ENCODE data around the gene CCAR1.
A peak's percentile ranks its signal among the peaks of the same experiment; 100 is the strongest.
"Not testable (repeated sequence)": the region's sequence is repeated elsewhere in the genome, so short reads cannot be mapped to it uniquely, and the experiment has no call there.

The CCAR1 gene

GRCh38 chr10:68720793-68721672 lies at the start of gene CCAR1:
Gene CCAR1 (plus strand): TSS chr10:68721239. CDS start chr10:68722505, 1,266 bp downstream.
- peak; percentile 97 for DNase-seq

- no peak for DNase-seq
Observed at GRCh38 chr10:68684413-68684812, 36.6 kb upstream of the CCAR1 start.

GRCh38 chr10:68696018-68696417 lies 25.0 kb upstream of the CCAR1 start:
- DNase-seq = no peak

GRCh38 chr10:68697106-68697505 lies 23.9 kb upstream of the CCAR1 start:
- DNase-seq = no peak

- no peak for DNase-seq
Observed at GRCh38 chr10:68700197-68700596, 20.8 kb upstream of the CCAR1 start.

GRCh38 chr10:68705548-68705947 lies 15.5 kb upstream of the CCAR1 start:
- DNase-seq = no peak

GRCh38 chr10:68708987-68709386 lies 12.1 kb upstream of the CCAR1 start:
- DNase-seq = not testable (repeated sequence)

- DNase-seq = not testable (repeated sequence)
Observed at GRCh38 chr10:68713065-68713464, 8.0 kb upstream of the CCAR1 start.

GRCh38 chr10:68717435-68717834 lies 3.6 kb upstream of the CCAR1 start:
- DNase-seq = no peak

- DNase-seq = no peak
Observed at GRCh38 chr10:68721673-68722335, 765 bp downstream of the CCAR1 start.

- DNase-seq = no peak
Observed at GRCh38 chr10:68725016-68725415, 4.0 kb downstream of the CCAR1 start.

GRCh38 chr10:68727146-68727545 lies 6.1 kb downstream of the CCAR1 start:
- DNase-seq = peak; percentile 11

GRCh38 chr10:68732651-68733050 lies 11.6 kb downstream of the CCAR1 start:
- DNase-seq = no peak

GRCh38 chr10:68734349-68734748 lies 13.3 kb downstream of the CCAR1 start:
- DNase-seq = no peak

GRCh38 chr10:68735119-68735518 lies 14.1 kb downstream of the CCAR1 start:
- no peak for DNase-seq

GRCh38 chr10:68735739-68736138 lies 14.7 kb downstream of the CCAR1 start:
- not testable (repeated sequence) for DNase-seq

GRCh38 chr10:68740676-68741075 lies 19.6 kb downstream of the CCAR1 start:
- not testable (repeated sequence) for DNase-seq

GRCh38 chr10:68742397-68742796 lies 21.4 kb downstream of the CCAR1 start:
- no peak for DNase-seq

- no peak for DNase-seq
Observed at GRCh38 chr10:68752711-68753350, 31.8 kb downstream of the CCAR1 start.

GRCh38 chr10:68756246-68756645 lies 35.2 kb downstream of the CCAR1 start:
- no peak for DNase-seq

GRCh38 chr10:68756766-68757165 lies 35.7 kb downstream of the CCAR1 start:
- no peak for DNase-seq

- DNase-seq = no peak
Observed at GRCh38 chr10:68759223-68759863, 38.3 kb downstream of the CCAR1 start.

GRCh38 chr10:68759967-68760366 lies 38.9 kb downstream of the CCAR1 start:
- DNase-seq = no peak

All from activated CD8-positive, alpha-beta memory T cell treated with anti-CD3 and anti-CD28 coated beads for 24 hours (primary cell).